PC-9 (cell line): Measurements from ENCODE around the gene PBX1. TPM values are rescaled to one million over a fixed set of nuclear protein-coding genes. Genes with fewer than 3 reads are reported as not detected.

ENCODE experiments used
- BruUV-seq: library from RNA; stranded (reverse); fragments of 400-500 nt; replicated peaks from 2 replicates; lab custom pipeline; 2021; lab: Mats Ljungman, UMichigan
- CTCF ChIA-PET: fragments of 300-600 bp; sonication (Branson Sonifier 250); formaldehyde crosslinking; loops from one replicate; lab custom pipeline; 2022; ENCODE audit warnings: antibody characterized with exemption; lab: Charles Lee
- POLR2A ChIA-PET: fragments of 300-600 bp; sonication (Branson Sonifier 250); formaldehyde crosslinking; loops from one replicate; lab custom pipeline; 2022; ENCODE audit warnings: antibody characterized with exemption; ENCODE audit not compliant: unreplicated experiment; lab: Charles Lee
- DNase-seq, 2 experiments: peaks; one replicate each; pipeline versions ENCODE4 v3.0.0 to v3.0.0-alpha.2; 2015 to 2022; ENCODE audit warnings: mixed read lengths in 1 of 2
- H2AFZ ChIP-seq: fragments of 200-600 bp; sonication (generic); 2 replicates; pipeline ENCODE4 v1.8.1; 2017; ENCODE audit warnings: antibody characterized with exemption
- H3F3A ChIP-seq: fragments of 200-600 bp; sonication (generic); 2 replicates; pipeline ENCODE4 v1.8.1; 2017; ENCODE audit warnings: antibody characterized with exemption, mild to moderate bottlenecking, low read depth; ENCODE audit not compliant: insufficient read depth
- H3K27ac ChIP-seq: fragments of 200-600 bp; sonication (generic); 2 replicates; pipeline ENCODE4 v1.6.1; 2016; ENCODE audit warnings: mixed run types
- H3K27me3 ChIP-seq: fragments of 200-600 bp; sonication (generic); 2 replicates; pipeline ENCODE4 v1.6.1; 2016; ENCODE audit warnings: low read depth, mixed run types; ENCODE audit not compliant: insufficient read depth
- H3K36me3 ChIP-seq: fragments of 200-600 bp; sonication (generic); 2 replicates; pipeline ENCODE4 v1.6.1; 2016; ENCODE audit warnings: low read depth, mixed run types
- H3K4me1 ChIP-seq: fragments of 200-600 bp; sonication (generic); replicated peaks from 2 replicates; pipeline ENCODE4 v1.6.1; 2016; ENCODE audit warnings: mixed run types; ENCODE audit not compliant: insufficient read depth
- H3K4me2 ChIP-seq: fragments of 200-600 bp; sonication (generic); 2 replicates; pipeline ENCODE4 v1.6.1; 2017; ENCODE audit warnings: mixed run types
- H3K4me3 ChIP-seq: fragments of 200-600 bp; sonication (generic); 2 replicates; pipeline ENCODE4 v1.6.1; 2016; ENCODE audit warnings: mixed run types
- H3K79me2 ChIP-seq: fragments of 200-600 bp; sonication (generic); 2 replicates; pipeline ENCODE4 v1.6.1; 2017; ENCODE audit warnings: low read depth, mixed run types
- H3K9me2 ChIP-seq: fragments of 200-600 bp; sonication (generic); 2 replicates; pipeline ENCODE4 v1.8.1; 2017; ENCODE audit warnings: mild to moderate bottlenecking; ENCODE audit not compliant: insufficient read depth
- H3K9me3 ChIP-seq: fragments of 200-600 bp; sonication (generic); 2 replicates; pipeline ENCODE4 v1.8.1; 2016; ENCODE audit warnings: low read depth; ENCODE audit not compliant: insufficient read depth
- H4K20me1 ChIP-seq: fragments of 200-600 bp; sonication (generic); 2 replicates; pipeline ENCODE4 v1.8.1; 2017; ENCODE audit not compliant: insufficient read depth
- EZH2 ChIP-seq: fragments of 200-600 bp; sonication (generic); IDR thresholded peaks from 2 replicates; pipeline ENCODE4 v1.8.0; 2017; ENCODE audit warnings: antibody characterized with exemption, low read depth
- intact Hi-C: fragments of 100-400 bp; cut with micrococcal nuclease; formaldehyde crosslinking; loops from one replicate; pipeline ENCODE4 v1.10.0; 2022; ENCODE audit not compliant: unreplicated experiment
- total RNA-seq: library from RNA; stranded (reverse); gene quantifications from 2 replicates; pipeline ENCODE4 v1.2.3, GENCODE V29; 2021
- TF ChIP-seq, protein P1 (sequence below): fragments of 200-600 bp; sonication (generic); conservative IDR thresholded peaks from 2 replicates; pipeline ENCODE4 v1.6.1; 2017; ENCODE audit warnings: mixed run types, antibody characterized with exemption, mild to moderate bottlenecking, moderate library complexity

Gene PBX1
- total RNA-seq, 1 experiment from 2014 or later, result 57.7 TPM

DNA sequence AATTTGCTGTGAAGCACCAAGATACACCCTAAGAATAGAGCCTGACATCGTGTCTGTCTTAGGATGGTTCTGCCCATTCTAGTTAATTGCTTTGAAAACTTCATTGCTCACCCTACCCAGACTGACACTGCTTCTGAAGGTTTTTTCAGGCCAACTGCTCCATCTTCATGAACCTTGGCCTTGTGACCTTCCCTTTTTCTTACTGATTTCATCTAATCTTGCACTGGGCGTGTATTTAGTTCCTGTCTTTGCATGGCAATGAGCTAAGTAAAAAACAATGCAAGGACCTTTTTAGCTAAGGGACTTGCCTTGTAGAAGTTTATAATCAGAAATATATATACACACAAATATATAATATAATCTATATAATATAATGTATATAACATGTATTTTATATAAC is 108.0 kb downstream of the PBX1 start:
- Histone ChIP-seq H2AFZ (no peak overlapping the region), H3K27ac (no peak overlapping the region), H3K27me3 (no peaks in the 10 kb centered on the region), H3K4me1 (peaks cover 15% of the 10 kb centered on the region), H3K4me2 (no peak overlapping the region), H3K9me3 (no peaks in the 10 kb centered on the region; the same call in 1 of the 2 replicates), H3K4me3 (no peak overlapping the region), H3K79me2 (peaks cover 63% of the 10 kb centered on the region), H3K9me2 (no peaks in the 10 kb centered on the region), H3F3A (peaks cover 4% of the 10 kb centered on the region; the same call in 1 of the 2 replicates), H3K36me3 (peaks cover 4% of the 10 kb centered on the region; the same call in 1 of the 2 replicates), H4K20me1 (no peaks in the 10 kb centered on the region)
- CTCF ChIA-PET, result no interaction called here
- POLR2A ChIA-PET, result interaction anchor here (0.6 to 0.7 kb wide), 2 partner anchors 15 to 33 kb away, joined by 4 to 10 read pairs; no protein-coding TSS in a partner anchor
- intact Hi-C loops, result no loop called here
- no peak for TF ChIP-seq EZH2
- TF ChIP-seq, protein P1, sequence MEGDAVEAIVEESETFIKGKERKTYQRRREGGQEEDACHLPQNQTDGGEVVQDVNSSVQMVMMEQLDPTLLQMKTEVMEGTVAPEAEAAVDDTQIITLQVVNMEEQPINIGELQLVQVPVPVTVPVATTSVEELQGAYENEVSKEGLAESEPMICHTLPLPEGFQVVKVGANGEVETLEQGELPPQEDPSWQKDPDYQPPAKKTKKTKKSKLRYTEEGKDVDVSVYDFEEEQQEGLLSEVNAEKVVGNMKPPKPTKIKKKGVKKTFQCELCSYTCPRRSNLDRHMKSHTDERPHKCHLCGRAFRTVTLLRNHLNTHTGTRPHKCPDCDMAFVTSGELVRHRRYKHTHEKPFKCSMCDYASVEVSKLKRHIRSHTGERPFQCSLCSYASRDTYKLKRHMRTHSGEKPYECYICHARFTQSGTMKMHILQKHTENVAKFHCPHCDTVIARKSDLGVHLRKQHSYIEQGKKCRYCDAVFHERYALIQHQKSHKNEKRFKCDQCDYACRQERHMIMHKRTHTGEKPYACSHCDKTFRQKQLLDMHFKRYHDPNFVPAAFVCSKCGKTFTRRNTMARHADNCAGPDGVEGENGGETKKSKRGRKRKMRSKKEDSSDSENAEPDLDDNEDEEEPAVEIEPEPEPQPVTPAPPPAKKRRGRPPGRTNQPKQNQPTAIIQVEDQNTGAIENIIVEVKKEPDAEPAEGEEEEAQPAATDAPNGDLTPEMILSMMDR, result no peak
- no peak for DNase-seq
- BruUV-seq, result no TSS peak

DNA sequence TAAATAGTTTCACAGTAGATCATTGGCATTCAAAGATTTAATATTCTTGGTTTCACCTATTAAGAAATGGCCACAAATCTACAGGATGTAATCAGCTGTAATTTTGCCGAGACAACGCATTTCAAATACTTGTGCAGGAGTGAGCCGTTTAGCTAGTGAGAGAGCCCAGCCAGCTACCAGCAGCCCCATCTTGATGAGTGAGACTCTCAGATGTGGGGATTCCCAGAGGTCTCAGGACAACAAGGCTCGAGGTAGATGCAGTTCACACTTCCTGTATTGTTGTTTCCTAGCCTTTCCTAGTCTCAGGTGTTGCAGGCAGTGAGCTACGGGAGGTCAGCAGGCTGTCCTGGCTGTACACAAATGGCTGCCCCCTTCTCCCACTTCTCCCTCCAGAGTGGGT is 108.6 kb downstream of the PBX1 start:
- TF ChIP-seq, protein P1, result no peak
- TF ChIP-seq EZH2, result no peak
- Histone ChIP-seq H3K9me3 (no peaks in the 10 kb centered on the region; the same call in 1 of the 2 replicates), H3K9me2 (no peaks in the 10 kb centered on the region), H2AFZ (no peak overlapping the region), H3K36me3 (peaks cover 4% of the 10 kb centered on the region; the same call in 1 of the 2 replicates), H3K4me2 (no peak overlapping the region), H3K4me3 (no peak overlapping the region), H3K27ac (no peak overlapping the region), H3F3A (no peaks in the 10 kb centered on the region), H3K79me2 (peaks cover 57% of the 10 kb centered on the region), H3K27me3 (no peaks in the 10 kb centered on the region), H4K20me1 (no peaks in the 10 kb centered on the region), H3K4me1 (peaks cover 9% of the 10 kb centered on the region; the same call in 1 of the 2 replicates)
- intact Hi-C loops, result no loop called here
- no peak for DNase-seq
- BruUV-seq, result no TSS peak
- ChIA-PET CTCF (no interaction called here), POLR2A (interaction anchor here (0.6 to 0.7 kb wide), 2 partner anchors 14 to 34 kb away, joined by 4 to 10 read pairs; no protein-coding TSS in a partner anchor)

DNA sequence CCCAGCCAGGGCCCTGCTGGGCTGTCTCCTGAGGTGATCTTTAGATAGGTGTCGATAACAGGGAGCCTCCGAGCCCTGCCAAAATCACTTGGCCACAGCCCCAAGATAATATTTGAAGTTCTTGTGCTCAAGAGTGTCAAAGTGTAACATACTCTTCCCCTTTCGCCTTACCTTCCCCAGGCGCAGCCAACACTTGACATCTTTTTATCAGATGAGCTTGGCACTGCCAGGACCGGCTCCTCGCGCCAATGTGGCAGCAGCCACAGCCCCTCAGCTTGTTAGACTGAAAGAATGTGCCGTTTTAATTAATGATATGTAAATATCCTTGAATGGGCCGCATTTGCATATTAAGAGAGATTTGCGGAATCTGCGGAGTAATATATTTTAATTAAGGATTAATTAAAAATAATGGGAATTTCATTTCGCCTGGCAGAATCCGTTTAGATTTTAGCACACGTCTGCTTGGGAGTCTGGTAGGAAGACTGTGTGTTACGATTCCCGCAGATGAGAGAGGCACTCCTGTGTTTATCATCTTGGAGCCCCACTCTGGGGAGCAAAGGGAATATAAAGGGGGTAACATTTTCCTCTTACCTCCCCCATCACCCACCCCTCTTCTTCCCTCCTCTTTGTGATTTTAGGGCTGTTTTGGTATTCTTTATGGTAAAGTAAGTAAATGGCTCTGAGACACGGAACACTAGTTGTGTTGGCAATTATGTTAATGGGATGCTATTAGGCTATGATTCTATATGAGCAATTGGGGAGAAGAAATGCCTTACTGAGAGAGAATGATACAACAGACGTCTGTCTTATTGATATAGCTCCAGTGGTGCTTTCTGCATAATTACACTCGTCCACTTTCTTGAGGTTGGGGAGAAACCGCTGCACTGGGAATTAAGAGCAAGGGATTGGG is 109.8 kb downstream of the PBX1 start:
- Histone ChIP-seq H3K9me3 (no peaks in the 10 kb centered on the region; the same call in 1 of the 2 replicates), H3K4me2 (no peak overlapping the region), H3K36me3 (peaks cover 7% of the 10 kb centered on the region), H2AFZ (no peak overlapping the region), H3K9me2 (no peaks in the 10 kb centered on the region), H3K79me2 (peaks cover 48% of the 10 kb centered on the region), H3K27ac (no peak overlapping the region), H3K27me3 (no peaks in the 10 kb centered on the region), H3F3A (no peaks in the 10 kb centered on the region; the same call in 1 of the 2 replicates), H4K20me1 (no peaks in the 10 kb centered on the region), H3K4me3 (no peak overlapping the region), H3K4me1 (0 out of 2 replicates have a peak, but pooled peaks cover 3% of the 10 kb centered on the region)
- TF ChIP-seq, protein P1, result no peak
- no peak for TF ChIP-seq EZH2
- DNase-seq, result no peak
- ChIA-PET POLR2A (no interaction called here), CTCF (no interaction called here)
- no TSS peak for BruUV-seq
- intact Hi-C loops, result no loop called here
